HK-2 (cell line): ENCODE measurements around the gene ATP4A.
A peak's percentile ranks its signal among the peaks of the same experiment; 100 is the strongest.

Experiments used
- DNase-seq: peaks from one replicate; pipeline ENCODE4 v3.0.0-alpha.2; 2018; ENCODE audit not compliant: unreplicated experiment

Gene ATP4A

DNA sequence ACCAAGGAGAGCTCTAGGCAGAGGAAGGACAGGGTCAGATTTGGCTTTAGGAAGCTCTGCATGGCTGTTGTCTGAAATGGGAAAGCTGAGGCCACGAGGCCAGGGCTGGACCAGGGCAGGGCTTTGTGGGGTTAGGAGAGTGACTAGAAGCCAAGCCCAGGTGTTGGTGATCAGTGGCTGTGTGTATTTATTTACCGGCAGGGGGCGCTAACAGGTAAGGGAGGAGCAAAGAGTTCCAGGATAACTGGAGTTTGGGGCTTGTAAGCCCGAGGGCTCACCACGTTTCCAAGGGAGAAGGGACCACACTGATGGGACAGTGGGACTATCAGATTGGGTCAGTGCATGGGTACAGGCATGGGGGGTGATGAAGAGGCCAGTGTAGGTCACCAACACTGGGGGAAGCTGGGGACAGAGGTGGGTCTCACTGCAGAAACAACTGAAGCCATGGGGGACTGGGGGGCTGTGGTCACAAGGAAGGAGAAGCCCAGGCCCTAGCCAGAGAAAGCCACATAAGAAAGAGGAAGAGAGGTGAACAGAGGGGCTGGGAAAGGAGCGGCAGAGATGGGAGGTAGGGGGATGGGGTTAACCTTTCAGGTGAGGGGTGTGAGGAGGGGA, 14.2 kb downstream of the ATP4A start:
- DNase-seq, result peak; percentile 60

DNA sequence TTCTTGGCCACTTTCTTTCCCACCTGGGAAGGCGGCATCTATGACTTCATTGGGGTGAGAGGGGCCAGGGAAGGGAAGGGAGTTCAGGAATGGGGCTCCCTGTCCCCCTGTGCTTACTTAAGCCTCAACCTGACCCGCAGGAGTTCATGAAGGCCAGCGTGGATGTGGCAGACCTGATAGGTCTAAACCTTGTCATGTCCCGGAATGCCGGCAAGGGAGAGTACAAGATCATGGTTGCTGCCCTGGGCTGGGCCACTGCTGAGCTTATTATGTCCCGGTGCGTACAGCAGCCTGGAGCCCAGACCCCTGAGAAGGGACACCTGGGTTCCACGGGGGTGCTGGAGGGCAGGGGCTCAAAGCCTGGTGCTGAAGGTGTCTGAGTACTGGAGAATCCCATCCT, 16.9 kb downstream of the ATP4A start:
- DNase-seq, result no peak

DNA sequence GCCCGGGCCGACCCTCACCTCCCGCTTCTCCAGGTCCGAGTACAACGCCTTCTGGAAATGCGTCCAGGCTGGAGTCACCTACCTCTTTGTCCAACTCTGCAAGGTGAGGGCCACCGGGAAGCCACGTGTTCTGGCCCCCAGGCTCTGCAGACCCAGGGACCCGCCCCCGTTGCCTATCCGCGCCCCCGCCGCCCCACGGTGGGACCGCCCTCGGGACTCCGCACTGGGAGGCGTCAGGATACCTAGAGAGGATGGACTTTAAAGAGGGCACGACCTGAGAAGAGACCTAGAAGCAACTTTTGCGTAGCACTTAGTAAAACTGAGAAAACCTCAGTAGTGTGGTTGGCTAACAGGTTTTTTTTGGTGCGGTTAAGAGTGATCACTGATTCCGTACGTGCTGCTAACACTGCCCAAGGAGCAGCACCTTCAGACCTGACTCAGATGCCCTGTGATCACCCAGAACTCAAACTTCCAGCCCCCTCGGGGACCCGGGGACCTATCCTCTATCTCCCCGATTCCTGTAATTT, 17.5 kb downstream of the ATP4A start:
- peak; percentile 53 for DNase-seq

DNA sequence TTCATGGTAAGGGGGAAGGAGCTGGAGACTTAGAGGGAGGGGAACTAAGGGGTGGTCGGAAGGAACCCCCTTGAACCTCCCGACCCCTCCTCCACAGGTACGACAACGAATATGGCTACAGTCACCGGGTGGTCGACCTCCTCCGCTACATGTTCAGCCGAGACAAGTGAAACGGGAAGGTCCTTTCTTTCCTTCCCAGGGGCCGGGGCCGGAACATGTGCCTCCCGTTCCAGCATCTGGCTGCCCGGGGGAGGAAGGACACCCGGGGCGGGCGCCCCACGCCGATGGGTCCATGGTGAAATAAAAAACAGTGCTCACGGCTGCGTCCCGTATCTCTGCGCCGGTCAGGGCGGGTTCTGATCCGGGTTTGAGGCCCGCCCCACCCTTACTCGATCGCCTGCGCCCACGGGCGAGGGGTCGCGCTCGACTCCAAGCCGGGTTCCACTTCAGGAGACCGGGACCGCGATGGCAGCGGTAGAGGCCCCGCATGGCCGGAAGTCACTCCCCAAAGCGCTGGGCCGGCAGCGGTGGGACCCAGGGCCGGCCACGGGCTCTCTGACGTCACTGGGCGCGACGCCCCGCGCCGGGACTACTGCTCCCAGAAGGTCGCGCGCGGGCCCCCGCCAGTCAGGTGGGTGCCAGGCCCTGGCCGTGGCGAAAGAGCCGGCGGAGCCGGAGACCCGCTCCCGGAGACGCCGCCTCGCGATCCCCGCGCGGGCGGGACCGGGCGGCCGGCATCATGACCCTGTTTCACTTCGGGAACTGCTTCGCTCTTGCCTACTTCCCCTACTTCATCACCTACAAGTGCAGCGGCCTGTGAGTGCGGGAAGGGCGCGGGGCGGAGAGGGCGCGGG, 18.2 kb downstream of the ATP4A start, which contains the start of gene TMEM147:
TSS of gene TMEM147 (plus strand) at position 626 of the 854 bp plus-strand sequence. CDS start at position 740, 114 bp downstream.
- peak; percentile 89 for DNase-seq

DNA sequence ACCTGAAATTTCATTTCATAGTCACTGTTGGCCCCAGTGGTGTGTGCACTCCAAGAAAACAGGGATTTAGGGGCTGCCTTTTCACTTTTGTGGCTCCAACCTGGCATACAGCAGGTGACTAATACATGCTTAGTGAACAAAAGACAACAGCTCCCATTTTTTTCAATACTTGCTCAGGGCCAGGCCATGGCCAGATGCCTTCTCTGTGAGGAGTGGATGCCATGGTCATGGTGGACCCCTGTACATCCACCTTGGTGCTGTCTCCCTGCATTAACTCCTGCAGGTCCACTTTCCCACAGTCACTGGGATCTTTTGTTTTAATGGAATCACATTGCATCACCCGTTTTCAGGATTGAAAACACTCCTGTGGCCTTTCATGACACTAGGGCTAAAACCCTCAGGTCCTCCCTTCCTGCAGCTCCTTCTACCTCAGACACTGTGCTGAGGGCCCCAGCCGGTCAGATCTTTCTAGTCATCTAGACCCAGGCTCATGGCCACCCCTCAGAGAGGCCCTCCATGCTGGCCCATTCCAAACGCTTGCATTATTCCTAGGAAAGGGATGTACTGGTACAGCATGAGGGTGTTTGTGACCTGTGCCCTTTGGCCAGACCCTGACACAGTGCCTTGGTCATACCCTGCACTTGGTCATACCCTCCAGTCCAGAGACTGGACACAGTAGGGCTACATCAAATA, 19.2 kb downstream of the ATP4A start:
- DNase-seq, result no peak

DNA sequence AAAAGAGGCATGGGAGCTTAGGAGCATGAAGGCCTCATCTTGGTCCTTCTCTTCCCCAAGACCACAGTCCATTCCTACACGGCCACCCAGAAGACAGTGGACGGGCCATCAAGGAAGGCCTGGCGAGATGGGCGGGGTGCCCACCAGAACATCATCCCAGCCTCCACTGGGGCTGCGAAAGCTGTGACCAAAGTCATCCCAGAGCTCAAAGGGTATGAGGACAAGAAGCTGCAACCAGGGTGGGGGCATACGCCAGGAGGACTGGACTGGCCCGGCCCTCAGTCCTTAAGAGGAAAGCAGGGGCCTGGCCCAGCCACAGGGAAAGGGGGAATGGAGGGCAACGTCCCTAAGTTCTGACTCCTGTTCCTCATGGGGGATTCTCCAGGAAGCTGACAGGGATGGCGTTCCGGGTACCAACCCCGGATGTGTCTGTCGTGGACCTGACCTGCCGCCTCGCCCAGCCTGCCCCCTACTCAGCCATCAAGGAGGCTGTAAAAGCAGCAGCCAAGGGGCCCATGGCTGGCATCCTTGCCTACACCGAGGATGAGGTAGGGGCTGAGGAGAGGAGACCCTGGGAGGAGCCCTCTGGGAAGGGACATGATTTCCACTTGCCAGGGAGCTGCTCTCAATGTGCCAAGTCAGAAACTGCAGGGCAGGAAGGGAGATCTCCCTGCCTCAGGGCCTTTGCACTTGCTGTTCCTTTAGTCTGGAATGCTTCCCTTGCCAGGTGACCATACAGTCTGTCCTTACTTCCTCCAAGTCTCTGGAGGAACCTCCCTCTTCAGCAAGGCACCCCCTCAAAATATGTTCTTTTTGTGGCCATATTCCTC, 20.0 kb downstream of the ATP4A start:
- DNase-seq, result no peak

DNA sequence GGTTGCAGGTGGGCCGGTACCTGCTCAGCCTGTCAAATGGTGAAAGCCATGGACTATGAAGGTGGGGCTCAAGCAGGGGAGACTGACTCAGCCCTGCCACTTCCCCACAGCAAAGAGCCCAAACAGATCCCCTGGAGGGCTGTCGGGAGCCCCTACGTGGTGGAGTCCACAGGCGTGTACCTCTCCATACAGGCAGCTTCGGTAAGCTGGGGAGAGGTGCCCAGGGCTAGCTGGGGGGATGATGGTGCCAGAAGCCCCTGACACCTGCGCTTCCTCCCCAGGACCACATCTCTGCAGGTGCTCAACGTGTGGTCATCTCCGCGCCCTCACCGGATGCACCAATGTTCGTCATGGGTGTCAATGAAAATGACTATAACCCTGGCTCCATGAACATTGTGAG, 21.2 kb downstream of the ATP4A start:
- DNase-seq, result no peak

DNA sequence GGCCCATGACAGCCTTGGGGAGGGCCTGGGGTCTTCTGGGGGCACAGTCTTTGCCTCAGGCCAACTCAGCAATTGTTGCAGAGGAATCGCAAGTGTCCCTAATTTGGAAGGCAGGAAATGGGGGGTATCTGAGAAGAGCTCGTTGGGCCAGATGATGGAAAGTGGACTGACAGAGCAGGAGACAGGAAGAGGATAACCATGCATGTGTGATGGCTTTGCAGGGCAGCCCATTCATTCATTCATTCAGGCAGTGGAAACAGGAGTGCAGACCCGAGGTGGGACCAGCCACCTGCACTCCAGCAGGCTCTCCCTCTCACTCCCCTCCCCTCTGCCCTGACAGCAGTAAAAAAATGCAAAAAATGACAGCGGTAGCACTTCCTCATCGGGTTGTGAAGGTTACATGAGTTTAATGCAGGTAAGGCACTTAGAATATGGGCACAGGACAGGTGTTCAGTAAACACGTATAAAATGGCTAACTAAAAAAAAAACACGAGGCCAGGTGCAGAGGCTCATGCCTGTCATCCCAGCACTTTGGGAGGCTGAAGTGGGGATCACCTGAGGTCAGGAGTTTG, 23.0 kb downstream of the ATP4A start:
- no peak for DNase-seq

DNA sequence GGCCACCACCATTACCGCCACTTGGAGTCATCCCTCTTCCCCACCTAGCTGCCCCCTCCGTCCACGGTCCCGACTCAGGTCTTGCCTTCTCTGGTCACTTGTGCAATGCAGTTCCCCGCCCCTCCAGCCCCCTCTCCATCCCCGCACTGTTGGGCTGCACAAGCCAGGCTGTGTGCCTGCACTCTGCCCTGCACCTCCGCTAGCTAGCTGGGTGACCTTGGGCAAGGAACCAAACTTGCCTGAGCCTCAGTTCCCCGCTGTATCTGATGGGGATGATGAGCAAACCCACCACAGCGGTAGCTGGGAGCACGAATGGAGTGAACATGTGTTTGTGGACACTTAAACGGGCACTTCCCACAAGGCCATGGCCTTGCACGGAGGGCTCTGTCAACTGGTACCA, 23.6 kb downstream of the ATP4A start:
- DNase-seq, result no peak

DNA sequence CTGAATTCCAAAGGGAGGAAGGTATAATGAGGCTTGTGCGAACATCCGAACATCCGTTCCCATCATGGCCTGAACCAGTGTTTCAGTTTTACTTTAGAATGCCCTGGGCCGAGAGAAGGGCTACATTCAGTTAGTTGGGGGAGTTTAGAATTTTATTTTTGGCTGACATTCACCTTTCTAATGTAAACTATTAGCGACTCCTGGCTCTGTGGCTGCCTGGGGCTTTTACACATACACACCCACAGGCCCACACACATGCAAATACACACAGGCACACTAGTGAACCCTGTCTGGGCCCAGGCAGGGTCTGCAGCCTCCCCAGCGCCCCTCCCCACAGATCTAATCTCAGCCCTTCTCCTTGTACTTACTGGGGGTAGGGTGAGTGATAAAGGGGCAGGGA, 24.1 kb downstream of the ATP4A start:
- no peak for DNase-seq

DNA sequence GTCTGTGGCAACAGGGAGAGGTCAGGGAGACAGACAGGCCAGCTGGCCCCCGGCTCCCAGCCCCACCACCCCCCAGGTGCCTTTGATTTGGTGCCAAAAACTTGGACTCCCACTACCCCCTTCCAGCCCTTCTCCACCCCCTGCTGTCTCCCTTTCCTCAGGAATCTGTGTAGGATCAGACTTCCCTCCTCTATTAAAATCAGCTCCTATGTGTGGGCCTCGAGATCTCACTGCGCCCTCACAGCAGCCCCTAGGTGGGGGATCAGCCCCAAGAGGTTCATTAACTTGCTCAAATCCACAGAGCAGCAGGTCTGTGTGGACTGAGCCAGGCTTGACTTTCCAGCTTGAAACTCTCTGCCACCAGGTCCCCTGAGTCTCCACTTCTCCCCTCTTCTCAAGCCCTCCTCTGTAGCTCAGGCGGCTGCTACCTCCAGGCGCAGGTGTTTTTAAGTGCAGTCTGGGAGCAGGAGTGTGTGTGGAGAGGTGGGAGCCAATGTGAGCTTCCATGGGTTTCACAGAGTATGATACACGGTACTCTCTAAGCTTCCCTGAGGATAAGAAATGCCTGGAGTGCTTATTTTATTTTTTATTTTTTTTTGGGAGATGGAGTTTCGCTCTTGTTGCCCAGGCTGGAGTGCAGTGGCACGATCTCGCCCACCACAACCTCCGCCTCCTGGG, 28.5 kb downstream of the ATP4A start:
- DNase-seq, result no peak

DNA sequence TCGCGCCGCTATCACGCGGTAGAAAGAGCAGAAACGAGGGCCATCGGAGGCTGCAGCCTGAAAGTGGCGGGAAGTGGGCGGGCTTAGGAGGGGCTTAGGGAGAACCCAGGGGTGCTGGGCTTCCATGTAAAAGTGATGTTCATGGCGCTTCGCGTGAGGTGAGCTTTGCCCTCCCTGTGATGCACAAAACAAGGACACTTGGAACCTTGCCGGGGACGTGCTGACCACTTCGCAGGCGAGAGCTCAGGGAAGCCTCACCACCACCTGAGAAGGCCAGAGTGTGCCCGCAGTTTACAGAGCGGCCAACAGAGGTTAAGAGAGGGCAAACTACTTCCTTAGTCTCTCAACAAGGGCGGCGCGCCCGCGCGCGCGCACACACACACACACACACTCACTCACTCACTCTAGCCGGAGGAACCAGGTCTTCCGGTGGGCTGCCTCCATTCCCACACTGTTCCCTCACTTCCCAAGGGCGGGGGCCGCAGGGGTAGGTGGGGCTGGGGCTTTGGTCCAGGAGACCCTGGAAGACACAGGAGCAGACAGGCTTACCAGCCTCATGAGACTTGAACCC, 29.6 kb downstream of the ATP4A start:
- peak; percentile 37 for DNase-seq

DNA sequence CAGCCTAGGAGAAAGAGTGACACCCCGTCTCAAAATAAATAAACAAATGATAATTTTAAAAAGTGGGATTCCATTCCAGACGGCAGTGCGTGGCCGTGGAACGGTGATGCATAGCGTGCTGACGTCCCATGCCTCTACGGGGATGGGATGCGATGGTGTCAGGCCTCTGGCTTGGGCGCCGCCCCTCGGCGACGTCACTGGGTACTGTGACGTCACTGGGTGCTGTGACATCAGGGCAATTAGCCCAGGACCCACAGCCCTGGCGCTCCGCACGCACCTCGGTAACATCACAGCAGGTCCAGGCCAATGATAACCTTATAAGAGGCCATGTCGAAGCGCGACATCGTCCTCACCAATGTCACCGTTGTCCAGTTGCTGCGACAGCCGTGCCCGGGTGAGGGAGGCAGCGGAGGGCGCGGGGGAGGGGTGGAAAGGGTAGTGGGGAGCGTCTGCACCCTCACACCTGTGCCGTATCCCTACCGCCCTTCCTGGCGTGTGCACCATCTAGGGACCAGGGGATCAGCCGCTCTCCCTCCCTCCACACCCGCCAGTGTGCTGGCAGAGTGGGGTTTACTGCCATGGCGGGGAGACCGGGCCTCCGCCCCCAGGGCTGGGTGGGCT, 30.1 kb downstream of the ATP4A start, which contains the start of gene GAPDHS:
TSS of gene GAPDHS (plus strand) at position 256 of the 621 bp plus-strand sequence. CDS start at position 328, 72 bp downstream.
- DNase-seq, result no peak

DNA sequence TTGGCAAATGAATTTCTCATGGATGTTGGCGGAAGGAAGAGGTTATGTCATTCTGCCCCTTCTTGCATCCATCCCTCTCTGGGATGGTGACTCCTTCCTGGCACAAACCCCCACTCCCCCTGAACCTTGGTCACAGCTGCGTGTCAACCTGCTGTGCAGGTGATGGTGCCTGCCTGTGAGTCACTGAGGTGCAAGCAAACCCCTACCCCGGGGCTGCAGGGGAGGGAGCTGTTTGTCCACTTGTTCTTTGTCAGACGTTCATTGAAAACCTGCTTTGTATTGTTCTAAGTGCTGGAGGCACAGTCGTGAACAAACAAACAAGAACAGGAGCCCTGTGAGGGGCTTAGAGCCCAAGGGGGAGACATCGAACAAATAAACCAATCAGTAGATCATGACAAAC, 32.2 kb downstream of the ATP4A start:
- DNase-seq, result no peak

DNA sequence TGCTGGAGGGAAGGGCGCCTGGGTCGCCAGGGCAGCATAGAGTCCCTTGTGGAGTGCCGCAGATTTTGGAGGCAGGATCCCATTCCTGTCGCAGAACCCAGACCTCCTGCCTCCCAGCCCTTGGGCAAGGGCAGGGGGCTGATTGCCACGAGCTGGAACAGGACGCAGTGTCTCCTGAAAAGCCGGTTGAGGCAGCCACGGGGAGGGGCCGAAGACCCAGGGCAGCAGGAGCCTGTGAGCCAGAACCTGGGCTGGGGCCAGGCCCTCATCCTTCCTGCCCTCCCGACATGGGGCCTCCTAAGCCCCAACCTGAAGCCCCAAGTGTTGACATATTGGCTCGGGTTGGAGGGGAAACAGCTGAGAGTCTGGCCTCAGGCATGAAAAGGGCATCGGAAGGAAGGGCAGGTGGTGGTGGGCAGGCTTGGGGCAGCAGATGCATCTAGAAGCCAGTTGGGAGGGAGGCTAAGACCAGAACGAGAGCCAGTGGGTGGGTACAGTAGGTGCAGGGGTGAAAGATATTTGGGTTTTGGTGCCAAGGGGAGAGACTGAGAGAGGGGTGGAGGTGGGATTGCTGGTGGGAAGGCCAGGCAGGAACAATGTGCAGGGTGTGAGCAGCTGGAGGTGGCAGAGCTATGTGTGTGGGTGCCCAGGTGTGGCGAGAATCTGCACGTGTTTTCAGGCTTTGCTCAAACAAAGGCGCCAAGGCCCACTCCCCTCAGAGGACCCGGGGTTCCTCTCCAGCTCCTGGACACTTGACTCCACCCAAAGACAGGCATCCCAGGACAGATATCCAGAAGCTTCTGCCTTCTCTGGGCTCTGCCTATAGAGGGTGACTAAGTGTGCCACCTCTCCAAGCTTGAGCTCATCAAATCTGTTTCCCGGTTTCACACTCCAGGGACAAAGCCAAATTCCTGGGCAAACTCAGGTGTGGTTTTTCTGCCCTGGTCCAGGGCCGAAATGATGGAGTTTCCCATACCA, 33.9 kb downstream of the ATP4A start:
- DNase-seq, result no peak

DNA sequence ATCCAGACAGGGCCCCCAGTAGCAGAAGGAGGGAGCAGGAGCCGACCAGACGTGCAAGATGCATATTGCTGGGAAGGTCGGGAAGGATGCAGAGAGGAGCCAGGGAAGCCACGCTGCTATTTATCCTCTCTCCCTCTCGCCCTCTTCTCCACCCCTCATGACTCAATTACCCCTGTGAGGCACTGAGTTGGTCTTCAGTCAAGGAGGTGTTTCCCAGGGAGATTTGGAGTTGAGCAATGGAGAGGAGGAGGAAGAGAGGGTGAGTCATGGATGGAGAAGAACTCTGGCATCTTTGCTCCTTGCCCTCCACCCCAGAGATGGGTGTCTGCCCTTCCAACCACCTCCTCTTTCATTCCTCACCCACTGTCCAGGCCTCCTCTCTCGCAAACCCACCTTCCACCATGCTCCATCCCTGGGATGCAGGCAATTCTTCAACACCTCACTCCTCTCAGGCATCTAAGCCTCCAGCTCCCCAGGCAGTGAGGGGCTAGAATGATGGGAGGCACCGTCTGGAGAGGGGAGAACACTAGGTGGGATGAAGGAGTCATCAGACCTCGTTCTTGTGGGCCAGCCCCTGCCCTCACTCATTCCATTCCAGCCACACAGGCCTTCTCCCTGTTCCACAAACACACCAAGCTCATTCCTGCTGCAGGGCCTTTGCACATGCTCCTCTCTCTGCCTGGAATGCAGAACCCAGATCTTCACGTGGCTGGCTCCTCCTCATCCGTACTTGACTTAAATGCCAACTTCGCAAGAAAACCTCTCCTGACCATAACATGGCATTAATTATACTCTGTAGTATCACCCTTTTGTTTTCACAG, 35.0 kb downstream of the ATP4A start, which contains the start of gene SBSN:
TSS of gene SBSN (minus strand) at position 94 of the 821 bp plus-strand sequence. CDS start at position 64, 30 bp downstream.
- no peak for DNase-seq

DNA sequence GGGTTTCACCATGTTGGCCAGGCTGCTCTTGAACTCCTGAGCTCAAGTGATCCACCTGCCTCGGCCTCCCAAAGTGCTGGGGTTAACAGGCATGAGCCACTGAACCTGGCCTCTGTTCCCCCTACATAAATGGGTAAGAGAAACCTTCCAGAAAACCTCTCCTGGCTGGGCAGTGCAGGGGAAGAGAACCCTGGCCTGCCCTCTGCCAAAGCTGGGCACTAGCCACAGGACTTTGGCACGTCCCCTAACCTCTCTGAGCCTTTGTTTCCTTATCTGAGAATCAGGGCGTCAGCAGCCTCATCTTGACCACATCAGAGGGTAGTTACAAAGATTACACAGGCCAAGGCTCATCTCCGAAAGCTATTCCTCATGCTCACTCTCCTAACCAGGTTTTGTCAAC, 37.6 kb downstream of the ATP4A start:
- DNase-seq, result no peak
